ENCODE results near the gene ASTN2.

DNA sequence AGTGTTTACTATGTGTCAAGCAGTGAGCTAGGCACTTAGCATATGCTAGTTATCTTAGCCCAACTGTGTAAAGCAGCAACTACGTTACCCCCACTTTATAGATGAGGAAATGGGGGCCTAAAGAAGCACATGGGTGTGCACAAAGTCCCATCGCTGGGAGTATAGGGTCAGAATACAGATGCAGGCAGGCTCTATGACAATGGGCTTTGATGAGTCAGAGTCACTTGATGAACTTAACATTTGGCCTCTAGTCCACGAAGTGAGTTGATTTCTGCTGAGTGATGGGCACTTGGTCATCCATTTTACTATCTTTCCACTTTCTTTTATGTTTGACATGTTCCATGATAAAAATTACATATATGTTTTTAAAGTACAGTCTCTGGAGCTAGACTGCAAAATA lies 523.4 kb downstream of the ASTN2 start:
- TF ChIP-seq, protein P1, sequence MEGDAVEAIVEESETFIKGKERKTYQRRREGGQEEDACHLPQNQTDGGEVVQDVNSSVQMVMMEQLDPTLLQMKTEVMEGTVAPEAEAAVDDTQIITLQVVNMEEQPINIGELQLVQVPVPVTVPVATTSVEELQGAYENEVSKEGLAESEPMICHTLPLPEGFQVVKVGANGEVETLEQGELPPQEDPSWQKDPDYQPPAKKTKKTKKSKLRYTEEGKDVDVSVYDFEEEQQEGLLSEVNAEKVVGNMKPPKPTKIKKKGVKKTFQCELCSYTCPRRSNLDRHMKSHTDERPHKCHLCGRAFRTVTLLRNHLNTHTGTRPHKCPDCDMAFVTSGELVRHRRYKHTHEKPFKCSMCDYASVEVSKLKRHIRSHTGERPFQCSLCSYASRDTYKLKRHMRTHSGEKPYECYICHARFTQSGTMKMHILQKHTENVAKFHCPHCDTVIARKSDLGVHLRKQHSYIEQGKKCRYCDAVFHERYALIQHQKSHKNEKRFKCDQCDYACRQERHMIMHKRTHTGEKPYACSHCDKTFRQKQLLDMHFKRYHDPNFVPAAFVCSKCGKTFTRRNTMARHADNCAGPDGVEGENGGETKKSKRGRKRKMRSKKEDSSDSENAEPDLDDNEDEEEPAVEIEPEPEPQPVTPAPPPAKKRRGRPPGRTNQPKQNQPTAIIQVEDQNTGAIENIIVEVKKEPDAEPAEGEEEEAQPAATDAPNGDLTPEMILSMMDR (conservative IDR thresholded peaks at IDR 0.05 in 1 of 2, IDR thresholded peaks at IDR 0.05 in 1 of 2; ENCODE audit: extremely low read depth in 1 of 2, insufficient read depth in 1 of 2, low read depth in 1 of 2, low read length in 2 of 2), result no peak
- TF ChIP-seq EZH2 (IDR thresholded peaks at IDR 0.05; ENCODE audit: borderline replicate concordance, low read length), result no peak
